Upper lobe of right lung (tissue), 1 donor: Measurements from ENCODE around the gene CDC42BPG. TPM values are rescaled to one million over a fixed set of nuclear protein-coding genes. Genes with fewer than 3 reads are reported as not detected.

Experiments
- ATAC-seq: fragments of 200-7000 bp; cut with Tn5 transposase; one replicate; pipeline ENCODE4 v1.9.1; 2020; ENCODE audit warnings: mild to moderate bottlenecking, moderate library complexity
- DNase-seq: peaks from one replicate; pipeline ENCODE4 v3.0.0-alpha.2; 2020
- H3K27ac ChIP-seq: fragments of 200-600 bp; one replicate; pipeline ENCODE4 v1.8.0; 2022
- H3K27me3 ChIP-seq: fragments of 200-600 bp; one replicate; pipeline ENCODE4 v1.8.0; 2022; ENCODE audit warnings: mild to moderate bottlenecking
- H3K36me3 ChIP-seq: fragments of 200-600 bp; one replicate; pipeline ENCODE4 v1.8.0; 2022
- H3K4me1 ChIP-seq: fragments of 200-600 bp; one replicate; pipeline ENCODE4 v1.8.0; 2022
- H3K4me3 ChIP-seq: fragments of 200-600 bp; one replicate; pipeline ENCODE4 v1.8.0; 2022; ENCODE audit warnings: mild to moderate bottlenecking
- H3K9me3 ChIP-seq: fragments of 200-600 bp; one replicate; pipeline ENCODE4 v1.8.0; 2022
- CTCF ChIP-seq: fragments of 200-600 bp; IDR thresholded peaks from one replicate; pipeline ENCODE4 v1.8.0; 2022; ENCODE audit warnings: antibody characterized with exemption
- intact Hi-C: fragments of 100-400 bp; cut with DNase I; formaldehyde crosslinking; loops from one replicate; pipeline ENCODE4 v1.11.0; 2022
- total RNA-seq: library from RNA; stranded (reverse); fragmentation: NEBNext Ultra II Directional; extraction: Animal tissue kit (Norgen Biotek cat#: 25700); gene quantifications from one replicate; pipeline ENCODE4 v1.2.1, GENCODE V29; 2021
- donor health status: DM: no; HTN: yes; CAD: no; lungs with severe emphysema.

CDC42BPG gene
- total RNA-seq, 1 donor from 2014 or later, result 20.9 TPM

DNA sequence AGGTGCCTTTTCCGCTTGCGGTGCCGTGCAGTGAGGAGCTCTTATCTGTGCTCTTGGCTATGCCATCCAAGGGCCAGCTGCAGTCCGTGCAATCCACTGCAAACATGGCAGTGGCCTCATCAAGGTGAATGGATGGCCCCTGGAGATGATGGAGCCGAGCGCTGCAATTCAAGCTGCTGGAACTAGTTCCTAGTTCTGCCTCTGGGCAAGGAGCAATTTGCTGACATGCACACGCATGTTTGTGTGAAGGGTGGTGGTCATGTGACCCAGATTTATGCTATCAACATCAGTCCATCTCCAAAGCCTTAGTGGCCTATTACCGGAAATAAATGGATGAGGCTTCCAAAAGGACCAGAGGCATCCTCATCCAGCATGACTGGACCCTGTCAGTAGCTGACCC lies 37.0 kb upstream of the CDC42BPG start:
- intact Hi-C loops, result no loop called here
- Histone ChIP-seq H3K27me3 (no peaks in the 10 kb centered on the region), H3K27ac (no peak overlapping the region), H3K4me3 (no peak overlapping the region), H3K36me3 (no peaks in the 10 kb centered on the region), H3K9me3 (no peaks in the 10 kb centered on the region), H3K4me1 (peaks cover 41% of the 10 kb centered on the region)
- DNase-seq (no peak), ATAC-seq (no peak)
- TF ChIP-seq CTCF, result no peak

DNA sequence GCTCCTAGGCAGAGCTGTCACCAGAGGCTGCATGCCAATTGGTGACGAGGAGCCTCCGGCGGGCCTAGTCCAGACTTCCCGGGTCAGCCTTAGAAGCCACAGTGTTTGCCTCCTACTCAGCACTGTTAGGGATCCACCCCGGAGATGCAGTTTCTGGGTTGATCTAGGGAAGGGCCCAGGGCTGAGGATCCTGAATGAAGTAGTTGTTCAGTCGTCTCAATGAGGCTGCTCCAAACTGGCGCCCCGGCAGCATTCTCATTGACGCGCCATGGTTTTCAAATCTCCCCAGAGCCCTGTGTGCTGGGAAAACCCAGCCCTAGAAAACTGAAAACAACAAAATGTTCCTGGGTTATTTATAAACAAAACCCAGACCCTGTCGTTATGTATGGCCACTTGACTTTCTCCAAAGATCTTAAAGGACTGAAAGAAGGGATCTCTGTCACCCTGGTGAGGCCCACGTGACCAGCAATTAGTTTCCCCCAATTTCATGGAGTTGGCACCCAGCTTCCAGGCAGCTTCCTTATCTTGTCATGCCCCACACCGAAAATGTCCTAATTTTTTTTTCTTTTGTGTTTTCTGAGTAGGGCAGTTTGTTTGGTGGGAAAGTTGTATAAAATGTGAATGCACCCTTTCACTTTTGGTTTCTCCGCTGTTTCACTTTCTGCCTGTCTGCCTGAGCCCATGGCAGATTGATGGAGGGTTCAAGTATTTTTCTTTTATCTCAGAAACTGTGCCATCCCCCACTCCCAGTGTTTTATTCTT lies 36.0 kb upstream of the CDC42BPG start:
- peaks cover 41% of the 10 kb centered on the region for H3K4me1 ChIP-seq
- H3K36me3 ChIP-seq, result no peaks in the 10 kb centered on the region

GRCh38 chr11:64879244-64879900 lies 34.9 kb upstream of the CDC42BPG start:
- DNase-seq, result peak; percentile 79
- Histone ChIP-seq H3K4me1 (peaks cover 48% of the 10 kb centered on the region), H3K27me3 (no peaks in the 10 kb centered on the region), H3K27ac (peak overlapping the region; percentile 90), H3K9me3 (no peaks in the 10 kb centered on the region), H3K36me3 (peaks cover 7% of the 10 kb centered on the region), H3K4me3 (peak overlapping the region; percentile 99)
- TF ChIP-seq CTCF, result no peak
- ATAC-seq, result peak; percentile 6
- intact Hi-C loops, result no loop called here

More for the DNA sequence above, 36.0 kb upstream of the CDC42BPG start:
- Histone ChIP-seq H3K27me3 (no peaks in the 10 kb centered on the region), H3K27ac (peak overlapping the region; percentile 90), H3K4me3 (no peak overlapping the region), H3K9me3 (no peaks in the 10 kb centered on the region)
- ATAC-seq (no peak), DNase-seq (no peak)
- intact Hi-C loops, result no loop called here
- TF ChIP-seq CTCF, result no peak

GRCh38 chr11:64878494-64879243 lies 34.2 kb upstream of the CDC42BPG start, which contains the start of gene EHD1:
Gene EHD1 (minus strand): TSS chr11:64878621. CDS start chr11:64878464, 157 bp downstream.
- TF ChIP-seq CTCF, result peak; percentile 62
- Histone ChIP-seq H3K36me3 (peaks cover 12% of the 10 kb centered on the region), H3K4me3 (peak within 1 kb of the TSS; percentile 99), H3K27me3 (no peaks in the 10 kb centered on the region), H3K27ac (peak within 1 kb of the TSS; percentile 90), H3K9me3 (no peaks in the 10 kb centered on the region), H3K4me1 (peaks cover 48% of the 10 kb centered on the region)
- DNase-seq, result peak; percentile 99
- intact Hi-C loops, result no loop called here
- peak; percentile 93 for ATAC-seq

- H3K36me3 ChIP-seq, result peaks cover 17% of the 10 kb centered on the region
These were observed 33.7 kb upstream of the CDC42BPG start for GRCh38 chr11:64878223-64878493.

More at GRCh38 chr11:64878223-64878493, 33.7 kb upstream of the CDC42BPG start:
- peak; percentile 25 for ATAC-seq
- peak overlapping the region; percentile 88 for H3K27ac ChIP-seq
- no peaks in the 10 kb centered on the region for H3K27me3 ChIP-seq
- no peaks in the 10 kb centered on the region for H3K9me3 ChIP-seq
- no peak for TF ChIP-seq CTCF
- intact Hi-C loops, result no loop called here
- no peak for DNase-seq
- peak overlapping the region; percentile 99 for H3K4me3 ChIP-seq
- peaks cover 52% of the 10 kb centered on the region for H3K4me1 ChIP-seq
